Activated naive CD8-positive, alpha-beta T cell treated with anti-CD3 and anti-CD28 coated beads, Interleukin-2, amount 50 U/mL, for 24 hours (primary cell): Measurements from ENCODE around the gene BIN1.

ENCODE experiments used
- ATAC-seq: fragments of 150-1000 bp; cut with Tn5 transposase; one replicate; pipeline ENCODE4 v1.10.0; 2021
- DNase-seq: peaks from one replicate; pipeline ENCODE4 v3.0.0; 2021
- H3K27ac Mint-ChIP-seq: one replicate; pipeline ENCODE4 v1.8.0; 2021; ENCODE audit warnings: mild to moderate bottlenecking, mixed read lengths
- H3K27me3 Mint-ChIP-seq: one replicate; pipeline ENCODE4 v1.8.0; 2021; ENCODE audit warnings: mixed read lengths
- H3K36me3 Mint-ChIP-seq: one replicate; pipeline ENCODE4 v1.8.0; 2021; ENCODE audit warnings: low read depth, mixed read lengths
- H3K4me1 Mint-ChIP-seq: one replicate; pipeline ENCODE4 v1.8.0; 2021; ENCODE audit warnings: mixed read lengths
- H3K4me3 Mint-ChIP-seq: one replicate; pipeline ENCODE4 v1.8.0; 2021; ENCODE audit warnings: mild to moderate bottlenecking, moderate library complexity, mixed read lengths
- H3K9me3 Mint-ChIP-seq: one replicate; pipeline ENCODE4 v1.8.0; 2021; ENCODE audit warnings: mixed read lengths

The BIN1 gene

GRCh38 chr2:127050803-127051115, 56.2 kb downstream of the BIN1 start:
- DNase-seq (no peak), ATAC-seq (no peak)
- H3K27me3 Mint-ChIP-seq: no peaks in the 10 kb centered on the region
- H3K36me3 Mint-ChIP-seq: peaks cover 2% of the 10 kb centered on the region
- no peaks in the 10 kb centered on the region for H3K9me3 Mint-ChIP-seq
- no peak overlapping the region for H3K4me3 Mint-ChIP-seq
- no peak overlapping the region for H3K27ac Mint-ChIP-seq
- H3K4me1 Mint-ChIP-seq: no peaks in the 10 kb centered on the region

- Mint-ChIP-seq H3K27me3 (no peaks in the 10 kb centered on the region), H3K4me1 (no peaks in the 10 kb centered on the region), H3K27ac (no peak overlapping the region), H3K9me3 (no peaks in the 10 kb centered on the region), H3K36me3 (peaks cover 2% of the 10 kb centered on the region), H3K4me3 (no peak overlapping the region)
- ATAC-seq: peak; percentile 44
- peak; percentile 80 for DNase-seq
Observed at GRCh38 chr2:127049927-127050802, 56.8 kb downstream of the BIN1 start.

- H3K27ac Mint-ChIP-seq: no peak overlapping the region
- ATAC-seq (no peak), DNase-seq (no peak)
- no peaks in the 10 kb centered on the region for H3K9me3 Mint-ChIP-seq
- H3K36me3 Mint-ChIP-seq: peaks cover 2% of the 10 kb centered on the region
- H3K27me3 Mint-ChIP-seq: no peaks in the 10 kb centered on the region
- no peaks in the 10 kb centered on the region for H3K4me1 Mint-ChIP-seq
- no peak overlapping the region for H3K4me3 Mint-ChIP-seq
Observed at GRCh38 chr2:127048969-127049897, 57.7 kb downstream of the BIN1 start.

DNA sequence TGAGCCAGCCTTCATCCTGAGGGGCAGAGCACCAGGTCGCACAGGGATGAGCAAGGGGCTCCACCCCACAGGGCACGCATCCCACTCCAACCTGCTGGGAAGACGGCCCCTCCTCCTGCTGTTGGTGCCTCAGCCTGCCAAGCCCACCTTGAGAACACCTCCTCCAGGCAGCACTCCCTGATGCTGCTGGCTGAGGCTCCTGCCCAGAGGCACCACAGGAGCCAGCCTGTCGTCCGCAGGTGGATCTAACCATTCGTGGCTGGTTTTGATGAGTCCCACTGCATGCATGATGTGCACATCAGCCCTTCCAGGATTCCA, 58.4 kb downstream of the BIN1 start:
- no peaks in the 10 kb centered on the region for H3K4me1 Mint-ChIP-seq
- ATAC-seq: no peak
- no peaks in the 10 kb centered on the region for H3K27me3 Mint-ChIP-seq
- DNase-seq: no peak
- no peak overlapping the region for H3K27ac Mint-ChIP-seq
- no peaks in the 10 kb centered on the region for H3K9me3 Mint-ChIP-seq
- H3K36me3 Mint-ChIP-seq: peaks cover 2% of the 10 kb centered on the region
- H3K4me3 Mint-ChIP-seq: no peak overlapping the region

DNA sequence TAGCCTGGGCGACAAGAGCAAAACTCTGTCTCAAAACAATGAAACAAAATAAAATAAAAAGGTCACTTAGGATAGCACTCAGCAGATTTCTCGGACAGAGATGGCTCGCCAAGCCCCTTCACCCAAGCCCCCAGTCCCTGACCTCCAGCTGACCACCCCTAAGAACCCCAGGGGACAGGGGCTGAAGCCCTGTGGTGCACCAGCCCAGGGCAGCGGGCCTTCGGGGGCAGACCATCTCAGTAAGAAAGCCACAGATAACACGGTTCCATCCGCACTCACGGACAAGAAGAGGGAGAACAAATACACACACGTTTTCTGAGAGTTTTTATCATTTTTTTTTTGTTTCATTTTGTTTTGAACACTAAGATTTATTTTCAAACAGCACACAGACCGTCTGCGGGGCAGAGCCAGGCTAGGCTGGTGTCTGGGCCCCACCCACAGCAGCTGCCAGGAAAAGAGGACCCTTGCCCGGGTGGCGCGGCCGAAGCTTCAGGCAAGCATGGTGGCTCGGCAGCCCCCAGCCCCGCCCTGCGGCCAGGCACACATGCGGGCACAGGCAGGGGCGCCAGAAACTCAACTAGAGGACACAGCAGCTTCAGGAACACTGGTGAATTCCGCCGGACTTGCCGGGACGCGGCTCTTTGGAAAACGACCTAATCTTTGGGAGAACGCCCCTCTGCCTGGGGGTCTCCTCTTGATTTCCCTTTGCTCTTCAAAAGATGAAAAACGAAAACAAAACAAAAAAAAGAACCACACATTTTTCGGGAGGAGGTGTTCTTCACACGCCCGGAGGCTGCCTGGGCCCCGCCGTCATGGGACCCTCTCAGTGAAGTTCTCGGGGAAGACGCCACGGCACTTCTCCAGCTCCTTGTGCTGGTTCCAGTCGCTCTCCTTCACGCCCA, 59.0 kb downstream of the BIN1 start:
- DNase-seq: no peak
- Mint-ChIP-seq H3K4me3 (no peak overlapping the region), H3K27me3 (no peaks in the 10 kb centered on the region), H3K4me1 (no peaks in the 10 kb centered on the region), H3K9me3 (no peaks in the 10 kb centered on the region), H3K36me3 (peaks cover 2% of the 10 kb centered on the region), H3K27ac (no peak overlapping the region)
- ATAC-seq: no peak

GRCh38 chr2:127047054-127047453, 59.9 kb downstream of the BIN1 start:
- DNase-seq (no peak), ATAC-seq (no peak)
- Mint-ChIP-seq H3K27ac (no peak overlapping the region), H3K4me1 (no peaks in the 10 kb centered on the region), H3K27me3 (no peaks in the 10 kb centered on the region), H3K36me3 (peaks cover 2% of the 10 kb centered on the region), H3K4me3 (no peak overlapping the region), H3K9me3 (no peaks in the 10 kb centered on the region)

DNA sequence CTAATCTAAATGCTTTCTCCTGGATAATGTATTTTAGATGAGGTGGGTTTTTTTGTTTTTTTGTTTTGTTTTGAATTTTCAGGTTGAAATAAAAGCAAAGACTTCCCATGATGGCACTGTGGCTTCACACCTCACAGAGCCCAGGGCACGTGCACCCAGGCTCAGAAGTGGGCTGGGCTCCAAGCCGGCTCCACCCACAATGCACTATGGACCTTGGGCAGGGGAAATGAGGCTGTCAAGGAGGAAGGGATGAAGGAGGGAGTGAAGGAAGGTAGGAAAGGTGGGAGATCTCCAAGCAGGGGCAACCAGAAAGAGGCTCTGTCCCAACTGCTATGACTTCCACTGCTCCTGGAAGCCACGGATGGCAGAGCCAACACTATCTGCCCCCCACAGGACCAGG, 60.4 kb downstream of the BIN1 start:
- Mint-ChIP-seq H3K27me3 (no peaks in the 10 kb centered on the region), H3K4me1 (no peaks in the 10 kb centered on the region), H3K36me3 (peaks cover 2% of the 10 kb centered on the region), H3K9me3 (no peaks in the 10 kb centered on the region), H3K4me3 (no peak overlapping the region), H3K27ac (no peak overlapping the region)
- DNase-seq (no peak), ATAC-seq (no peak)

DNA sequence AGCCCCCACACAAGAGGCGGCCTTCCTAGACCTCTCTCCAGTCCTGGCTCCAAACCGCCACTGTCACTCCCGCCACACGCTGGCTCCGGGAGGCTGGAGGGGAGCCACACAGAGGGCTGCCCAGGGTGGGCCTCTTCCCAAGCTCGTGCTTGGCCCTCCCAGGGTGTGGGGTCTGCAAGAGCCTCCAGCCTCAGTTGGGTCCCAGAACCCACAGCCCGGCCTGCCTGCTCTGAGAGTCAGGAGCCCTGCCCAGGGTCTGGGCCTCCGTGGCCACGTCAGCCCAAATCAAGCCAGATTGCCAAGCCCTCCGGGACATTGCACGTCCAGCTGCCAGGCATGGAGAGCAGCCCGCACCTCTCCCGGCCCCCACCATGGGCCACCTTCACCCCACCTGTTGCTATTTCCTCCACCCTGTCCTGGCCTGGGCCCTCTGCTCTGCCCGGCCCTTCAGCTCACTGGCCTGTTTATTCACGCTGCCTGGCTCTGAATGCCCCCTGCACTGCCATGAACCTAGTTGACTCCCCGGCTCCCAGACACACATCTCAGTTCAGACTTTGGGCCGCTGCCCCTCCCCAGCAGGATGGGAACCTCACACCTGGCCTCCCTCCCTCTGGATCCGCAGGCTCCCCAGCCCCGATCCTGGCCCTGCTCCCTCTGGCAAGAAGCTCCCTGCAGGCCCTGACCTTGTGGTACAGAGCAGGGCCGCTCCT, 61.0 kb downstream of the BIN1 start:
- ATAC-seq (no peak), DNase-seq (no peak)
- Mint-ChIP-seq H3K27me3 (no peaks in the 10 kb centered on the region), H3K9me3 (no peaks in the 10 kb centered on the region), H3K4me3 (no peak overlapping the region), H3K4me1 (no peaks in the 10 kb centered on the region), H3K36me3 (peaks cover 2% of the 10 kb centered on the region), H3K27ac (no peak overlapping the region)

- DNase-seq (no peak), ATAC-seq (no peak)
- Mint-ChIP-seq H3K27ac (no peak overlapping the region), H3K27me3 (no peaks in the 10 kb centered on the region), H3K9me3 (no peaks in the 10 kb centered on the region), H3K4me1 (no peaks in the 10 kb centered on the region), H3K36me3 (peaks cover 2% of the 10 kb centered on the region), H3K4me3 (no peak overlapping the region)
Observed at GRCh38 chr2:127044977-127045661, 61.8 kb downstream of the BIN1 start.

- H3K27ac Mint-ChIP-seq: no peak overlapping the region
- peaks cover 3% of the 10 kb centered on the region for H3K4me1 Mint-ChIP-seq
- no peak overlapping the region for H3K4me3 Mint-ChIP-seq
- H3K9me3 Mint-ChIP-seq: no peaks in the 10 kb centered on the region
- peaks cover 2% of the 10 kb centered on the region for H3K36me3 Mint-ChIP-seq
- ATAC-seq: no peak
- DNase-seq: no peak
- no peaks in the 10 kb centered on the region for H3K27me3 Mint-ChIP-seq
Observed at GRCh38 chr2:127044165-127044718, 62.7 kb downstream of the BIN1 start.

DNA sequence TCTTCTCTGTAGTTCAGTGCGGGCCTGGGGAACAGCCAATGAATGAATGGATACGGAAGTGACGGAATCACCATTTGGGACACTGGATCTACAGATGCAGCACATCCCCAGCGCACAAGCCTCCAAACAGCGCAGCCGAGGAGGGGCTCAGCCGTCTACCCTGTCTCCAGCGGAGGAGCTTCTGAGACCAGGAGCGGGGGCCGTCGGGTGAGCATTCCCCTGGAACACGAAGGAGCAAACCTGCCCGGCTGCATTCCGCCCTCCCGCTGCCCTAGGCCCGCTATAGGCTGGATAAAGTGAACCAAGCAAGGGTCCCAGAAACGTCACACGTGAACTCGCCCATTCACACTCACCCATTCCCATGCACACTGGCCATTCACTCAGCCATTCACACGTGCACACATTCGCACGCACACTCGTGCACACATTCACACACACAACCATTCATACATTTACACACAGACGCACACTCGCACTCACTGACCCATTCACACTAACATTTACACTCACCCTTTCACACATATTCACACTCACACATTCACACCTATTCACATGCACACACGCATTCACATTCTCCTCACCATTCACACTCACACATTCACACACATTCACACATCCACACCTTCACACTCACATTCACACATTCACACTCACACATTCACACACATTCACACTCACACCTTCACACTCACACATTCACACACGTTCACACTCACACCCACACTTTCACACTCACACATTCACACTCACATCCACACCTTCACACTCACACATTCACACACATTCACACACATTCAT, 63.4 kb downstream of the BIN1 start:
- DNase-seq (no peak), ATAC-seq (no peak)
- H3K27ac Mint-ChIP-seq: no peak overlapping the region
- no peak overlapping the region for H3K4me3 Mint-ChIP-seq
- no peaks in the 10 kb centered on the region for H3K27me3 Mint-ChIP-seq
- no peaks in the 10 kb centered on the region for H3K9me3 Mint-ChIP-seq
- H3K36me3 Mint-ChIP-seq: peaks cover 2% of the 10 kb centered on the region
- H3K4me1 Mint-ChIP-seq: peaks cover 3% of the 10 kb centered on the region

GRCh38 chr2:127041259-127041970, 65.5 kb downstream of the BIN1 start:
- Mint-ChIP-seq H3K36me3 (no peaks in the 10 kb centered on the region), H3K9me3 (no peaks in the 10 kb centered on the region), H3K27ac (no peak overlapping the region), H3K27me3 (no peaks in the 10 kb centered on the region), H3K4me1 (peaks cover 3% of the 10 kb centered on the region), H3K4me3 (no peak overlapping the region)
- no peak for DNase-seq
- ATAC-seq: no peak
